ENCODE data around the gene RCBTB2.

The RCBTB2 gene

DNA sequence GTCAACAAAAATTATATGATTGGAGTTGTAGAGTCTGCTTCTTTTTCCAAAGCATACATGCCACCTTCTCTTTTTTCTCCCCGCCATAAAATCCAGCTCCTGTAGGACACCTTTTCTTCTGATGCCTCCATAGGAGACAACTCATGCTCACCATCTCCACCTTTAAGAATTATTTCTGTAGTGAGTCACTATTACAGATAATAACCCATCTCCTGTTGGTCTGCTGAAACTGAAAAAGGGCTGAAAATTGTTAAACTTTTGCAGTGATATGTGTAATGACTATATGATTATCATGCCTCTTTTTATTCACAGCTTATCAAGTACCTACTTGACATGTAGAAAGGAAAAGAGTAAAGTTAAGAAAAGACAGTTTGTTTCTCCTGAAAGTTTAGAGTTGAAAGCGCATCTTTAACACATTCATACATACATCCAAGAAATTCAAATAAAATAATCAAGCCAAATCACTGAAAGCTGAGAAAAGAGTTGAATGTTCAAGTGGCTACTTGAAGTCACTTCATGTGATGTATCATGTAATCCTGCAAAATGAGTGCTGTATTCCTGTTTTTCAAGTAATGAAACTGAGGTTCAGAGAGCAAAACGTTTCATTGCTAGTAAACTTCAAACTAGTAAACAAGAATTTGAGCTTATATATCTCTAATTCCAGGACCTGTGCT, 84.5 kb downstream of the RCBTB2 start:
- Histone ChIP-seq H3K27me3 (no peaks in the 10 kb centered on the region), H3K4me3 (no peak overlapping the region), H3K36me3 (peaks cover 0 to 4% (median 0%) of the 10 kb centered on the region in 3 donors), H3K27ac (peak overlapping the region; percentile 6 to 32), H3K4me1 (peaks cover 0 to 50% (median 9%) of the 10 kb centered on the region in 4 donors), H3K9me3 (peaks cover 0 to 10% (median 0%) of the 10 kb centered on the region in 3 donors)
- DNase-seq, result no peak
- TF ChIP-seq, protein P1, sequence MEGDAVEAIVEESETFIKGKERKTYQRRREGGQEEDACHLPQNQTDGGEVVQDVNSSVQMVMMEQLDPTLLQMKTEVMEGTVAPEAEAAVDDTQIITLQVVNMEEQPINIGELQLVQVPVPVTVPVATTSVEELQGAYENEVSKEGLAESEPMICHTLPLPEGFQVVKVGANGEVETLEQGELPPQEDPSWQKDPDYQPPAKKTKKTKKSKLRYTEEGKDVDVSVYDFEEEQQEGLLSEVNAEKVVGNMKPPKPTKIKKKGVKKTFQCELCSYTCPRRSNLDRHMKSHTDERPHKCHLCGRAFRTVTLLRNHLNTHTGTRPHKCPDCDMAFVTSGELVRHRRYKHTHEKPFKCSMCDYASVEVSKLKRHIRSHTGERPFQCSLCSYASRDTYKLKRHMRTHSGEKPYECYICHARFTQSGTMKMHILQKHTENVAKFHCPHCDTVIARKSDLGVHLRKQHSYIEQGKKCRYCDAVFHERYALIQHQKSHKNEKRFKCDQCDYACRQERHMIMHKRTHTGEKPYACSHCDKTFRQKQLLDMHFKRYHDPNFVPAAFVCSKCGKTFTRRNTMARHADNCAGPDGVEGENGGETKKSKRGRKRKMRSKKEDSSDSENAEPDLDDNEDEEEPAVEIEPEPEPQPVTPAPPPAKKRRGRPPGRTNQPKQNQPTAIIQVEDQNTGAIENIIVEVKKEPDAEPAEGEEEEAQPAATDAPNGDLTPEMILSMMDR (IDR thresholded peaks at IDR 0.05), result no peak
- intact Hi-C loops (cut with DNase I; ENCODE audit: low total_unique reads), result no loop called here

DNA sequence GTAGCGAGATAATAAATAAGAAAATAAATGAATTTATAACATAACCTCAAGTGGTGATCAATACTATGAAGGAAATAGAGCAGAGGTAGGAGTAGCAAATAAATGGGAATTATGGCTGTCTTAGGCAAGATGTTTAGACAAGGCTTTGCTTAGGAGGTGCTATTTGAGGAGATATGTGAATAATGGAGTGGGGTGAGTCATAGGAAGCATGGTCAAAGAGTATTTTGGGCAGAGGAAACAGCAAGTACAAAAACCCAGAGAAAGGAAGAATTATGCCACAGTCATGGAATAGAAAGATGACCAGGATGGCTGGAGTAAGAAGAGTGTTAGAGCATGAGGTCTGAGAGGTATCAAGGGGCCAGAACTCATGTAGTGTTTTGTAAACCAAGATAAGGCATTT, 86.4 kb downstream of the RCBTB2 start:
- H3K36me3 ChIP-seq, result no peaks in the 10 kb centered on the region
- no peaks in the 10 kb centered on the region for H3K27me3 ChIP-seq
- TF ChIP-seq, protein P1 (IDR thresholded peaks at IDR 0.05), result no peak
- DNase-seq, result no peak
- H3K4me3 ChIP-seq, result no peak overlapping the region
- peaks cover 0 to 10% (median 0%) of the 10 kb centered on the region in 3 donors for H3K9me3 ChIP-seq
- intact Hi-C loops (cut with DNase I; ENCODE audit: low total_unique reads), result no loop called here
- peaks cover 0 to 59% (median 9%) of the 10 kb centered on the region in 4 donors for H3K4me1 ChIP-seq
- peak overlapping the region; percentile 26 to 68 for H3K27ac ChIP-seq

DNA sequence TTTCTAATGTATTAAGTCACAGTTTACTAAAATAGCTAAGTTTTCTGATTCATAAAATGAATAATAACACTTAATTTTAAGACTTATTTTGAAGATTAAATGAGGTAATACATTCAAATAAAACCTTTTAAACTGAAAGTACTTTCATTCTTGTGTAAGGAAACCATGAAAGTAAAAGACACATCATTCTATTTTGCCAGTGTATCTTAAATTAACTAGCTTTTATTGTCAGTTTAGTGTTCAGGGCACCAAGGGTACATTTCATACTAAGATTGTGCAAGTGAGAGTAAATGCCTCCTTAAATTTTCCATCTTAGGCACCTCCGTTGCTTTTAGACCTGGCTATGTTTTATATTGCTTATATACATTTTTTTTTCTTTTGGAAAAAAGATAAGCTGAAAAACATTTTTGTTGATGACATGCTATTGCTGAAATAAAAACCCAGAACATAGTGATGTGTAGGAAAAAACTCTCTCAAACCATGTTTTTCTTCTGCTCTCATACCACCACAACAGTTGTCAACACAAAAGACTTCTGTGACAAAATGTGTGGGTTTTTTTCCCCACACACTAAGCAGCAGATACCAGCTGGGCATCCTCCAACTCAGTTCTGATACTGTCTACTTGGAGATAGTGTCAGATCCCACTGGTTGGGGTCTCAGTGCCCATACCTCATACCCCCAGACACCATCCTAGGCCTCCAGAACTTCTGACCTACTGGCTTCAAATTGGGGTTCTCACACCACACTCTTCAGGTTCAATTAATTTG, 89.3 kb downstream of the RCBTB2 start:
- no peaks in the 10 kb centered on the region for H3K27me3 ChIP-seq
- no peak overlapping the region for H3K4me3 ChIP-seq
- H3K27ac ChIP-seq, result peak overlapping the region; percentile 43 to 45
- TF ChIP-seq, protein P1 (IDR thresholded peaks at IDR 0.05), result no peak
- H3K9me3 ChIP-seq, result no peaks in the 10 kb centered on the region
- H3K4me1 ChIP-seq, result peaks cover 0 to 53% (median 8%) of the 10 kb centered on the region in 4 donors
- intact Hi-C loops (cut with DNase I; ENCODE audit: low total_unique reads), result no loop called here
- no peak for DNase-seq
- H3K36me3 ChIP-seq, result no peaks in the 10 kb centered on the region

Measured in tibial artery (tissue), 4 donors.